ENCODE data around the gene FREM1. TPM values are rescaled to one million over a fixed set of nuclear protein-coding genes. Genes with fewer than 3 reads are reported as not detected.

Gene FREM1
- polyA plus RNA-seq, 2 donors = 0.13 to 0.18 TPM

- Histone ChIP-seq H3K4me3 (ENCODE audit: low read depth in 1 of 2, low read length in 2 of 2) (no peak overlapping the region), H3K27ac (ENCODE audit: low read depth in 2 of 2, low read length in 1 of 2) (no peak overlapping the region), H3K4me1 (ENCODE audit: control insufficient read depth in 2 of 2, insufficient read depth in 2 of 2, low read length in 1 of 2) (no peaks in the 10 kb centered on the region), H3K36me3 (ENCODE audit: control insufficient read depth in 2 of 2, insufficient read depth in 2 of 2, low read length in 1 of 2) (no peaks in the 10 kb centered on the region), H3K9me3 (ENCODE audit: control insufficient read depth in 2 of 2, insufficient read depth in 1 of 2, low read depth in 1 of 2, low read length in 1 of 2) (no peaks in the 10 kb centered on the region), H3K27me3 (ENCODE audit: control insufficient read depth in 1 of 2, insufficient read depth in 2 of 2, low read length in 2 of 2) (no peaks in the 10 kb centered on the region)
- 0% methylated on average over 1 of the region's 1 CpG for WGBS, 2 donors
Measured at GRCh38 chr9:14760060-14760459, 150.2 kb downstream of the FREM1 start.

- Histone ChIP-seq H3K4me3 (ENCODE audit: low read depth in 1 of 2, low read length in 2 of 2) (no peak overlapping the region), H3K4me1 (ENCODE audit: control insufficient read depth in 2 of 2, insufficient read depth in 2 of 2, low read length in 1 of 2) (no peaks in the 10 kb centered on the region), H3K9me3 (ENCODE audit: control insufficient read depth in 2 of 2, insufficient read depth in 1 of 2, low read depth in 1 of 2, low read length in 1 of 2) (no peaks in the 10 kb centered on the region), H3K27me3 (ENCODE audit: control insufficient read depth in 1 of 2, insufficient read depth in 2 of 2, low read length in 2 of 2) (no peaks in the 10 kb centered on the region), H3K27ac (ENCODE audit: low read depth in 2 of 2, low read length in 1 of 2) (no peak overlapping the region), H3K36me3 (ENCODE audit: control insufficient read depth in 2 of 2, insufficient read depth in 2 of 2, low read length in 1 of 2) (no peaks in the 10 kb centered on the region)
- WGBS, 2 donors = 63 to 78% methylated on average over 1 of the region's 1 CpG
Measured at GRCh38 chr9:14756291-14756690, 153.9 kb downstream of the FREM1 start.

- WGBS, 2 donors = 84 to 92% methylated on average over 1 of the region's 1 CpG
- Histone ChIP-seq H3K27me3 (ENCODE audit: control insufficient read depth in 1 of 2, insufficient read depth in 2 of 2, low read length in 2 of 2) (no peaks in the 10 kb centered on the region), H3K4me3 (ENCODE audit: low read depth in 1 of 2, low read length in 2 of 2) (no peak overlapping the region), H3K9me3 (ENCODE audit: control insufficient read depth in 2 of 2, insufficient read depth in 1 of 2, low read depth in 1 of 2, low read length in 1 of 2) (no peaks in the 10 kb centered on the region), H3K27ac (ENCODE audit: low read depth in 2 of 2, low read length in 1 of 2) (no peak overlapping the region), H3K4me1 (ENCODE audit: control insufficient read depth in 2 of 2, insufficient read depth in 2 of 2, low read length in 1 of 2) (no peaks in the 10 kb centered on the region), H3K36me3 (ENCODE audit: control insufficient read depth in 2 of 2, insufficient read depth in 2 of 2, low read length in 1 of 2) (no peaks in the 10 kb centered on the region)
Measured at GRCh38 chr9:14752871-14753270, 157.4 kb downstream of the FREM1 start.

GRCh38 chr9:14752271-14752670 is 158.0 kb downstream of the FREM1 start:
- Histone ChIP-seq H3K4me3 (ENCODE audit: low read depth in 1 of 2, low read length in 2 of 2) (no peak overlapping the region), H3K4me1 (ENCODE audit: control insufficient read depth in 2 of 2, insufficient read depth in 2 of 2, low read length in 1 of 2) (no peaks in the 10 kb centered on the region), H3K27me3 (ENCODE audit: control insufficient read depth in 1 of 2, insufficient read depth in 2 of 2, low read length in 2 of 2) (no peaks in the 10 kb centered on the region), H3K36me3 (ENCODE audit: control insufficient read depth in 2 of 2, insufficient read depth in 2 of 2, low read length in 1 of 2) (no peaks in the 10 kb centered on the region), H3K9me3 (ENCODE audit: control insufficient read depth in 2 of 2, insufficient read depth in 1 of 2, low read depth in 1 of 2, low read length in 1 of 2) (no peaks in the 10 kb centered on the region), H3K27ac (ENCODE audit: low read depth in 2 of 2, low read length in 1 of 2) (no peak overlapping the region)
- 63 to 74% methylated on average over 1 of the region's 1 CpG for WGBS, 2 donors

- H3K4me3 ChIP-seq (ENCODE audit: low read depth in 1 of 2, low read length in 2 of 2) = no peak overlapping the region
- no peaks in the 10 kb centered on the region for H3K4me1 ChIP-seq (ENCODE audit: control insufficient read depth in 2 of 2, insufficient read depth in 2 of 2, low read length in 1 of 2)
- no peak overlapping the region for H3K27ac ChIP-seq (ENCODE audit: low read depth in 2 of 2, low read length in 1 of 2)
- no peaks in the 10 kb centered on the region for H3K36me3 ChIP-seq (ENCODE audit: control insufficient read depth in 2 of 2, insufficient read depth in 2 of 2, low read length in 1 of 2)
- no peaks in the 10 kb centered on the region for H3K9me3 ChIP-seq (ENCODE audit: control insufficient read depth in 2 of 2, insufficient read depth in 1 of 2, low read depth in 1 of 2, low read length in 1 of 2)
- no peaks in the 10 kb centered on the region for H3K27me3 ChIP-seq (ENCODE audit: control insufficient read depth in 1 of 2, insufficient read depth in 2 of 2, low read length in 2 of 2)
Measured at GRCh38 chr9:14750821-14751220, 159.4 kb downstream of the FREM1 start.

- 55% methylated on average over 9 of the region's 9 CpGs for WGBS, 2 donors
- Histone ChIP-seq H3K4me1 (ENCODE audit: control insufficient read depth in 2 of 2, insufficient read depth in 2 of 2, low read length in 1 of 2) (no peaks in the 10 kb centered on the region), H3K36me3 (ENCODE audit: control insufficient read depth in 2 of 2, insufficient read depth in 2 of 2, low read length in 1 of 2) (no peaks in the 10 kb centered on the region), H3K4me3 (ENCODE audit: low read depth in 1 of 2, low read length in 2 of 2) (no peak overlapping the region), H3K9me3 (ENCODE audit: control insufficient read depth in 2 of 2, insufficient read depth in 1 of 2, low read depth in 1 of 2, low read length in 1 of 2) (no peaks in the 10 kb centered on the region), H3K27me3 (ENCODE audit: control insufficient read depth in 1 of 2, insufficient read depth in 2 of 2, low read length in 2 of 2) (no peaks in the 10 kb centered on the region), H3K27ac (ENCODE audit: low read depth in 2 of 2, low read length in 1 of 2) (no peak overlapping the region)
Measured at GRCh38 chr9:14749741-14750211, 160.5 kb downstream of the FREM1 start.

GRCh38 chr9:14748373-14748772 is 161.9 kb downstream of the FREM1 start:
- WGBS, 2 donors = 82 to 89% methylated on average over 3 of the region's 3 CpGs
- no peaks in the 10 kb centered on the region for H3K4me1 ChIP-seq (ENCODE audit: control insufficient read depth in 2 of 2, insufficient read depth in 2 of 2, low read length in 1 of 2)
- no peak overlapping the region for H3K27ac ChIP-seq (ENCODE audit: low read depth in 2 of 2, low read length in 1 of 2)
- H3K36me3 ChIP-seq (ENCODE audit: control insufficient read depth in 2 of 2, insufficient read depth in 2 of 2, low read length in 1 of 2) = no peaks in the 10 kb centered on the region
- H3K4me3 ChIP-seq (ENCODE audit: low read depth in 1 of 2, low read length in 2 of 2) = no peak overlapping the region
- no peaks in the 10 kb centered on the region for H3K27me3 ChIP-seq (ENCODE audit: control insufficient read depth in 1 of 2, insufficient read depth in 2 of 2, low read length in 2 of 2)
- no peaks in the 10 kb centered on the region for H3K9me3 ChIP-seq (ENCODE audit: control insufficient read depth in 2 of 2, insufficient read depth in 1 of 2, low read depth in 1 of 2, low read length in 1 of 2)

GRCh38 chr9:14747111-14747510 is 163.1 kb downstream of the FREM1 start:
- no peaks in the 10 kb centered on the region for H3K27me3 ChIP-seq (ENCODE audit: control insufficient read depth in 1 of 2, insufficient read depth in 2 of 2, low read length in 2 of 2)
- no peaks in the 10 kb centered on the region for H3K4me1 ChIP-seq (ENCODE audit: control insufficient read depth in 2 of 2, insufficient read depth in 2 of 2, low read length in 1 of 2)
- no peak overlapping the region for H3K4me3 ChIP-seq (ENCODE audit: low read depth in 1 of 2, low read length in 2 of 2)
- no peaks in the 10 kb centered on the region for H3K9me3 ChIP-seq (ENCODE audit: control insufficient read depth in 2 of 2, insufficient read depth in 1 of 2, low read depth in 1 of 2, low read length in 1 of 2)
- no peaks in the 10 kb centered on the region for H3K36me3 ChIP-seq (ENCODE audit: control insufficient read depth in 2 of 2, insufficient read depth in 2 of 2, low read length in 1 of 2)
- no peak overlapping the region for H3K27ac ChIP-seq (ENCODE audit: low read depth in 2 of 2, low read length in 1 of 2)

- Histone ChIP-seq H3K36me3 (ENCODE audit: control insufficient read depth in 2 of 2, insufficient read depth in 2 of 2, low read length in 1 of 2) (no peaks in the 10 kb centered on the region), H3K4me3 (ENCODE audit: low read depth in 1 of 2, low read length in 2 of 2) (no peak overlapping the region), H3K27ac (ENCODE audit: low read depth in 2 of 2, low read length in 1 of 2) (no peak overlapping the region), H3K9me3 (ENCODE audit: control insufficient read depth in 2 of 2, insufficient read depth in 1 of 2, low read depth in 1 of 2, low read length in 1 of 2) (no peaks in the 10 kb centered on the region), H3K27me3 (ENCODE audit: control insufficient read depth in 1 of 2, insufficient read depth in 2 of 2, low read length in 2 of 2) (no peaks in the 10 kb centered on the region), H3K4me1 (ENCODE audit: control insufficient read depth in 2 of 2, insufficient read depth in 2 of 2, low read length in 1 of 2) (no peaks in the 10 kb centered on the region)
- 84 to 87% methylated on average over 3 of the region's 3 CpGs for WGBS, 2 donors
Measured at GRCh38 chr9:14746626-14747025, 163.6 kb downstream of the FREM1 start.

- Histone ChIP-seq H3K4me1 (ENCODE audit: control insufficient read depth in 2 of 2, insufficient read depth in 2 of 2, low read length in 1 of 2) (no peaks in the 10 kb centered on the region), H3K27ac (ENCODE audit: low read depth in 2 of 2, low read length in 1 of 2) (no peak overlapping the region), H3K9me3 (ENCODE audit: control insufficient read depth in 2 of 2, insufficient read depth in 1 of 2, low read depth in 1 of 2, low read length in 1 of 2) (no peaks in the 10 kb centered on the region), H3K4me3 (ENCODE audit: low read depth in 1 of 2, low read length in 2 of 2) (no peak overlapping the region), H3K27me3 (ENCODE audit: control insufficient read depth in 1 of 2, insufficient read depth in 2 of 2, low read length in 2 of 2) (no peaks in the 10 kb centered on the region), H3K36me3 (ENCODE audit: control insufficient read depth in 2 of 2, insufficient read depth in 2 of 2, low read length in 1 of 2) (no peaks in the 10 kb centered on the region)
- 94 to 100% methylated on average over 1 of the region's 1 CpG for WGBS, 2 donors
Measured at GRCh38 chr9:14744768-14745167, 165.5 kb downstream of the FREM1 start.
